ENCODE data around the gene SOX9. TPM values are rescaled to one million over a fixed set of nuclear protein-coding genes. Genes with fewer than 3 reads are reported as not detected.

SOX9 gene
- total RNA-seq: 0.11 TPM in 1 of 2 replicates, not detected in the other

GRCh38 chr17:72120642-72121163 is at the start of gene SOX9:
Gene SOX9, plus strand, starts transcription at chr17:72121020. Its CDS starts 372 bp downstream, at chr17:72121392.

Measured in dermis lymphatic vessel endothelial cell (primary cell).